GM23338 (cell line): ENCODE data around the gene FAM234A.

Source experiments
- CREB1 ChIP-seq: fragments of 250-450 bp; sonication (Bioruptor Pico); IDR thresholded peaks from 2 replicates; pipeline ENCODE4 v1.5.0; 2020; ENCODE audit warnings: low read depth, mild to moderate bottlenecking, moderate library complexity
- CTCF ChIP-seq, 2 experiments: fragments of 200-600 bp in 1 of 2; sonication (generic) in 1 of 2; conservative IDR thresholded peaks; 2 replicates each; pipeline versions ENCODE4 v1.5.1 to v1.6.1; 2016 to 2017; ENCODE audit warnings: antibody characterized with exemption in 2 of 2, low read depth in 2 of 2, mild to moderate bottlenecking in 2 of 2, moderate library complexity in 1 of 2
- ETS1 ChIP-seq: IDR thresholded peaks from 2 replicates; pipeline ENCODE4 v1.6.1; 2016; ENCODE audit warnings: antibody characterized with exemption
- EZH2 ChIP-seq: fragments of 200-600 bp; sonication (generic); IDR thresholded peaks from one replicate; pipeline ENCODE4 v1.8.0; 2017; ENCODE audit warnings: antibody characterized with exemption, mild to moderate bottlenecking, low read depth; ENCODE audit not compliant: unreplicated experiment
- EZH2phosphoT487 ChIP-seq: fragments of 200-600 bp; sonication (generic); IDR thresholded peaks from one replicate; pipeline ENCODE4 v1.8.1; 2018; ENCODE audit warnings: antibody characterized with exemption; ENCODE audit not compliant: unreplicated experiment
- NANOG ChIP-seq: IDR thresholded peaks from 2 replicates; pipeline ENCODE4 v1.6.1; 2016; ENCODE audit warnings: antibody characterized with exemption, borderline replicate concordance
- POLR2AphosphoS5 ChIP-seq: IDR thresholded peaks from 2 replicates; pipeline ENCODE4 v1.6.1; 2016; ENCODE audit warnings: antibody characterized with exemption, low read depth
- REST ChIP-seq: IDR thresholded peaks from one replicate; pipeline ENCODE4 v1.6.1; 2018; ENCODE audit warnings: antibody characterized with exemption; ENCODE audit not compliant: unreplicated experiment
- ZNF114 ChIP-seq: fragments of 250-450 bp; sonication (Bioruptor Pico); IDR thresholded peaks from 2 replicates; pipeline ENCODE4 v1.5.0; 2020; ENCODE audit warnings: mild to moderate bottlenecking, moderate library complexity

GRCh38 chr16:273547-274421, 39.2 kb downstream of the FAM234A start:
- TF ChIP-seq EZH2phosphoT487: no peak
- no peak for TF ChIP-seq CTCF (conservative IDR thresholded peaks at IDR 0.05; ENCODE audit: low read depth in 2 of 2)
- TF ChIP-seq POLR2AphosphoS5: no peak
- TF ChIP-seq REST: no peak
- no peak for TF ChIP-seq EZH2
- no peak for TF ChIP-seq CREB1
- TF ChIP-seq ZNF114 (CRISPR knock-in tag): no peak
- no peak for TF ChIP-seq ETS1
- TF ChIP-seq NANOG: no peak
